ENCODE data around the gene ESM1. TPM values are rescaled to one million over a fixed set of nuclear protein-coding genes. Genes with fewer than 3 reads are reported as not detected.

The ESM1 gene
- total and polyA plus RNA-seq, 2 of the 8 experiments (the other 6 are each of a cell fraction or from before 2014, with no cell fraction given), result not detected

GRCh38 chr5:54991416-54991815 is 6.0 kb upstream of the ESM1 start:
- CTCF ChIA-PET (ENCODE audit: partially characterized antibody), result interaction anchor here (0.5 to 0.6 kb wide), 2 partner anchors 16 to 77 kb away, joined by 3 read pairs; no protein-coding TSS in a partner anchor
- no peaks in the 10 kb centered on the region for H3K27me3 ChIP-seq (replicated peaks in 1 of 4; ENCODE audit: control insufficient read depth in 3 of 4, extremely low read depth in 1 of 4, insufficient read depth in 3 of 4, low read length in 3 of 4)
- H3K79me2 ChIP-seq (ENCODE audit: control insufficient read depth in 1 of 2, insufficient read depth in 2 of 2, low read length in 2 of 2), result no peaks in the 10 kb centered on the region
- 87% methylated on average over 2 of the region's 3 CpGs; no CpG with 5 or more reads in 1 of the 2 experiments for WGBS, 2 experiments (ENCODE audit: extremely low coverage in 1 of 2, insufficient coverage in 1 of 2, insufficient read length in 1 of 2, insufficient replicate concordance in 2 of 2, low coverage in 1 of 2, low lambda C conversion rate in 2 of 2, missing lambda C conversion rate in 1 of 2)
- no peak overlapping the region for H2BK15ac ChIP-seq (ENCODE audit: low read length)
- H2BK12ac ChIP-seq (ENCODE audit: low read depth, low read length), result no peak overlapping the region
- no peak overlapping the region for H4K91ac ChIP-seq (replicated peaks; ENCODE audit: insufficient read length, low read length)
- no peak overlapping the region for H3K4me3 ChIP-seq (ENCODE audit: extremely low read depth in 1 of 4, insufficient read depth in 2 of 4, low read depth in 3 of 4, low read length in 4 of 4)
- no peak overlapping the region for H3K27ac ChIP-seq (ENCODE audit: low read depth, low read length)
- no peak overlapping the region for H3K9ac ChIP-seq (replicated peaks in 1 of 4; ENCODE audit: extremely low read depth in 1 of 4, low read depth in 3 of 4, low read length in 3 of 4)
- no peaks in the 10 kb centered on the region for H3K79me1 ChIP-seq (ENCODE audit: low read depth, low read length)
- FAIRE-seq, result no peak
- H3K23ac ChIP-seq (ENCODE audit: insufficient read length), result no peak overlapping the region
- no peaks in the 10 kb centered on the region for H3K36me3 ChIP-seq (ENCODE audit: control insufficient read depth in 2 of 4, insufficient read depth in 4 of 4, low read length in 3 of 4)
- no peak for TF ChIP-seq CEBPB (IDR thresholded peaks at IDR 0.05; ENCODE audit: low read depth, low read length)
- TF ChIP-seq SP4 (IDR thresholded peaks at IDR 0.05; ENCODE audit: low read length), result no peak
- no peak for TF ChIP-seq SIN3A (conservative IDR thresholded peaks at IDR 0.05 in 1 of 2, IDR thresholded peaks at IDR 0.05 in 1 of 2; ENCODE audit: low read depth in 1 of 2, low read length in 2 of 2)
- no peak for TF ChIP-seq RBBP5 (IDR thresholded peaks at IDR 0.05; ENCODE audit: borderline replicate concordance, low read depth, low read length)
- no peak for TF ChIP-seq CBX8 (IDR thresholded peaks at IDR 0.05; ENCODE audit: borderline replicate concordance, low read depth, low read length)
- TF ChIP-seq POLR2AphosphoS5 (IDR thresholded peaks at IDR 0.05; ENCODE audit: low read depth, low read length), result no peak
- no peak for TF ChIP-seq NRF1 (IDR thresholded peaks at IDR 0.05; ENCODE audit: low read depth, low read length)
- no peak for TF ChIP-seq FOSL1 (IDR thresholded peaks at IDR 0.05; ENCODE audit: insufficient read depth, low read depth, low read length)
- H3K18ac ChIP-seq (ENCODE audit: extremely low read depth, low read length), result no peak overlapping the region
- DNase-seq (ENCODE audit: low read depth in 1 of 2, low spot score in 2 of 2), result no peak
- no peak overlapping the region for H2BK5ac ChIP-seq (ENCODE audit: low read depth, low read length)
- no peak overlapping the region for H4K8ac ChIP-seq (ENCODE audit: extremely low read depth, insufficient read depth, low read length)
- no peaks in the 10 kb centered on the region for H3K23me2 ChIP-seq (ENCODE audit: low read depth, low read length)
- H3K9me3 ChIP-seq (ENCODE audit: insufficient read depth in 2 of 2, low read depth in 1 of 2, low read length in 1 of 2), result no peaks in the 10 kb centered on the region
- no peak overlapping the region for H3K56ac ChIP-seq (replicated peaks; ENCODE audit: insufficient read length, low read depth, low read length)
- H4K5ac ChIP-seq (ENCODE audit: insufficient read length, low read depth, low read length), result no peak overlapping the region
- POLR2A ChIA-PET (ENCODE audit: partially characterized antibody), result no interaction called here
- no peak overlapping the region for H2BK20ac ChIP-seq (ENCODE audit: low read length)
- H2BK120ac ChIP-seq (replicated peaks; ENCODE audit: low read depth, low read length), result no peak overlapping the region
- H2AK5ac ChIP-seq (ENCODE audit: low read depth, low read length), result no peak overlapping the region
- H3K14ac ChIP-seq (ENCODE audit: insufficient read length), result no peak overlapping the region
- no peak overlapping the region for H3K4ac ChIP-seq (replicated peaks; ENCODE audit: insufficient read length, low read depth, low read length)
- H4K20me1 ChIP-seq (replicated peaks in 1 of 2; ENCODE audit: control insufficient read depth in 1 of 2, insufficient read depth in 2 of 2, low read length in 2 of 2), result no peaks in the 10 kb centered on the region
- H2AFZ ChIP-seq (ENCODE audit: low read length), result no peak overlapping the region
- H3K4me1 ChIP-seq (replicated peaks in 1 of 4; ENCODE audit: control insufficient read depth in 3 of 4, insufficient read depth in 4 of 4, low read length in 3 of 4), result peaks cover 0 to 12% (median 3%) of the 10 kb centered on the region in 4 experiments; a peak in 4 of 7 replicates
- no peak overlapping the region for H3K4me2 ChIP-seq (ENCODE audit: insufficient read depth in 1 of 2, low read depth in 2 of 2, low read length in 2 of 2)

Data from H1 (cell line).